HG02973 (cell line): ENCODE results near the gene NGFR.

Source experiments
- ATAC-seq: cut with Tn5 transposase; IDR thresholded peaks from one replicate; pipeline ENCODE4 v1.9.1; 2021; ENCODE audit warnings: moderate library complexity; ENCODE audit not compliant: unreplicated experiment

NGFR gene

GRCh38 chr17:49469831-49470810 is 25.0 kb upstream of the NGFR start:
- ATAC-seq, result no peak

GRCh38 chr17:49471089-49471683 is 23.9 kb upstream of the NGFR start:
- ATAC-seq, result no peak

- ATAC-seq, result no peak
These were observed 23.3 kb upstream of the NGFR start for GRCh38 chr17:49471769-49472168.

GRCh38 chr17:49472527-49472926 is 22.6 kb upstream of the NGFR start:
- ATAC-seq, result no peak

- ATAC-seq, result no peak
These were observed 21.0 kb upstream of the NGFR start for GRCh38 chr17:49473900-49474751.

- ATAC-seq, result no peak
These were observed 17.4 kb upstream of the NGFR start for GRCh38 chr17:49477709-49478108.

- ATAC-seq, result no peak
These were observed 14.1 kb upstream of the NGFR start for GRCh38 chr17:49480836-49481615.

- ATAC-seq, result no peak
These were observed 12.8 kb upstream of the NGFR start for GRCh38 chr17:49482144-49482817.

- no peak for ATAC-seq
These were observed 11.2 kb upstream of the NGFR start for GRCh38 chr17:49483599-49484509.

GRCh38 chr17:49484588-49484987 is 10.5 kb upstream of the NGFR start:
- no peak for ATAC-seq

GRCh38 chr17:49486012-49486641 is 9.0 kb upstream of the NGFR start:
- ATAC-seq, result no peak

- ATAC-seq, result no peak
These were observed 7.9 kb upstream of the NGFR start for GRCh38 chr17:49487183-49487582.

- ATAC-seq, result no peak
These were observed 6.5 kb upstream of the NGFR start for GRCh38 chr17:49488612-49489011.

- ATAC-seq, result no peak
These were observed 5.7 kb upstream of the NGFR start for GRCh38 chr17:49489348-49489747.

GRCh38 chr17:49490276-49490675 is 4.8 kb upstream of the NGFR start:
- ATAC-seq, result no peak

GRCh38 chr17:49491192-49491769 is 3.8 kb upstream of the NGFR start:
- ATAC-seq, result no peak

- ATAC-seq, result no peak
These were observed 601 bp upstream of the NGFR start for GRCh38 chr17:49494399-49494985.

GRCh38 chr17:49495842-49496182 is 719 bp downstream of the NGFR start:
- no peak for ATAC-seq
